HepG2 (cell line): ENCODE results near the gene CTRL. TPM values are rescaled to one million over a fixed set of nuclear protein-coding genes. Genes with fewer than 3 reads are reported as not detected.

Experiments used
- AHDC1 ChIP-seq: sonication (generic); formaldehyde crosslinking; IDR thresholded peaks from 2 replicates; pipeline ENCODE4 v1.5.1; 2020; ENCODE audit warnings: mild to moderate bottlenecking, missing genetic modification reagents, borderline replicate concordance
- HINFP ChIP-seq: sonication (generic); formaldehyde crosslinking; IDR thresholded peaks from 2 replicates; pipeline ENCODE4 v1.4.0; 2020; ENCODE audit warnings: low read depth, mild to moderate bottlenecking, missing genetic modification reagents
- SP140L ChIP-seq: sonication (generic); formaldehyde crosslinking; IDR thresholded peaks from 2 replicates; pipeline ENCODE4 v1.4.0; 2020; ENCODE audit warnings: missing genetic modification reagents, borderline replicate concordance
- ZFX ChIP-seq: sonication (generic); formaldehyde crosslinking; IDR thresholded peaks from 2 replicates; pipeline ENCODE4 v1.4.0; 2020; ENCODE audit warnings: mild to moderate bottlenecking, low read depth, missing genetic modification reagents, moderate library complexity
- ZMAT3 ChIP-seq: sonication (generic); formaldehyde crosslinking; conservative IDR thresholded peaks from 2 replicates; pipeline ENCODE4 v1.7.0; 2021; ENCODE audit warnings: missing genetic modification reagents
- ZNF280B ChIP-seq: sonication (generic); formaldehyde crosslinking; IDR thresholded peaks from 2 replicates; pipeline ENCODE4 v1.5.0; 2020; ENCODE audit warnings: missing genetic modification reagents, mild to moderate bottlenecking, borderline replicate concordance
- ZNF318 ChIP-seq: sonication (generic); formaldehyde crosslinking; IDR thresholded peaks from 2 replicates; pipeline ENCODE4 v1.4.0; 2020; ENCODE audit warnings: mild to moderate bottlenecking, missing genetic modification reagents
- polyA plus RNA-seq, 8 experiments: library from polyadenylated mRNA; depleted of rRNA in 3 of 8; stranded (reverse) in 7 of 8; unstranded in 1 of 8; fragments of >200 nt; fragmentation: Illumina TruSeq in 4 of 8; extraction: Trizol in 4 of 8; gene quantifications; 2 replicates each; pipeline versions ENCODE4 v1.2.1 to v1.2.3, GENCODE V29; 2011 to 2016; ENCODE audit warnings: low read depth in 4 of 8, missing spikeins in 1 of 8, mixed read lengths in 1 of 8; ENCODE audit not compliant: insufficient read depth in 1 of 8
- total RNA-seq, 5 experiments: library from RNA; depleted of rRNA; stranded (reverse); fragments of >200 nt; fragmentation: Illumina TruSeq; extraction: Trizol; gene quantifications; 2 replicates each; pipeline ENCODE4 v1.2.3, GENCODE V29; 2016; ENCODE audit warnings: low read depth in 1 of 5

Gene CTRL
- total and polyA plus RNA-seq, 2 of the 13 experiments (the other 11 are each of a cell fraction or from before 2014, with no cell fraction given): 1.9 to 2.7 TPM

- TF ChIP-seq AHDC1 (no peak), HINFP (CRISPR knock-in tag) (no peak; the same call in 1 of the 2 replicates), ZFX (CRISPR knock-in tag) (peak; percentile 75), ZNF280B (no peak), SP140L (CRISPR knock-in tag) (no peak), ZMAT3 (peak; percentile 54), ZNF318 (CRISPR knock-in tag) (0 out of 2 replicates have a peak, but pooled peaks have one; percentile 32)
Observed at GRCh38 chr16:67965668-67966548, 34.2 kb upstream of the CTRL start (continued).
